Measurements from ENCODE around the gene DHX35. TPM values are rescaled to one million over a fixed set of nuclear protein-coding genes. Genes with fewer than 3 reads are reported as not detected.

Gene DHX35
- total RNA-seq, 1 donor from 2014 or later = 9.5 TPM

DNA sequence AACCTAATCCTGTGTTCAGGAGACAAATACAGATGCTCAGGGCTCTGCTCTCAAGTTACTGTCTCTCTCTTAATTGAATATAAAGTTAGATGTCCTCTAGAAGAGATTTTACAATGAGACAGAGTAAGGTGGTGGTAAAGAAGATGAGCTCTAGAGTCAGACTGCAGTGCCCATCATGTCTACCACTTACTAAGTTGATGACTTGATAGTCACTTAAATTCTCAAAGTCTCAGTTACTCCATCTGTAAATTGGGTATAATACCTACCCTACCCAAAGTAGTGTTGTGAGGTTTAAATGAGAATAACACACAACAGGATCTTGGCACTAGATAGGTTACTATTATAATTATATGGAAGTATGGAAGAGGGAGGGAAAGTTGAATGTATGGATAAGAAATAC lies 1.6 kb downstream of the DHX35 start:
- CTCF ChIA-PET = interaction anchor here (1.5 to 3.1 kb wide), 5 partner anchors 38 to 238 kb away, joined by 4 to 15 read pairs (median 9); partner anchors contain the start of gene FAM83D
- H3K9me3 Mint-ChIP-seq = no peaks in the 10 kb centered on the region
- DNase-seq = no peak
- intact Hi-C loops (cut with micrococcal nuclease) = loop anchor here (2.0 to 10.0 kb wide), 5 partner anchors 23 to 519 kb away; partner anchors contain the start of gene RALGAPB
- POLR2A ChIA-PET = interaction anchor here (0.7 to 2.3 kb wide), 3 partner anchors 85 to 321 kb away, joined by 3 to 15 read pairs (median 11); no protein-coding TSS in a partner anchor
- H3K4me1 Mint-ChIP-seq = peaks cover 19% of the 10 kb centered on the region
- H3K27me3 Mint-ChIP-seq = no peaks in the 10 kb centered on the region
- H3K27ac Mint-ChIP-seq = no peak overlapping the region
- no peak for ATAC-seq (ENCODE audit: low read depth)
- no peak overlapping the region for H3K4me3 Mint-ChIP-seq
- H3K36me3 Mint-ChIP-seq (ENCODE audit: low read depth) = peaks cover 21% of the 10 kb centered on the region
- no peak for TF ChIP-seq CTCF (IDR thresholded peaks at IDR 0.05)

GRCh38 chr20:38965264-38965663 lies 3.1 kb downstream of the DHX35 start:
- ATAC-seq (ENCODE audit: low read depth) = no peak
- H3K36me3 Mint-ChIP-seq (ENCODE audit: low read depth) = peaks cover 32% of the 10 kb centered on the region
- intact Hi-C loops (cut with micrococcal nuclease) = loop anchor here (10.0 kb wide), 1 partner anchor 520 kb away; no protein-coding TSS in a partner anchor
- CTCF ChIA-PET = no interaction called here
- no peaks in the 10 kb centered on the region for H3K27me3 Mint-ChIP-seq
- no peaks in the 10 kb centered on the region for H3K9me3 Mint-ChIP-seq
- POLR2A ChIA-PET = no interaction called here
- H3K4me3 Mint-ChIP-seq = no peak overlapping the region
- H3K27ac Mint-ChIP-seq = no peak overlapping the region
- no peak for DNase-seq
- H3K4me1 Mint-ChIP-seq = peaks cover 19% of the 10 kb centered on the region
- no peak for TF ChIP-seq CTCF (IDR thresholded peaks at IDR 0.05)

DNA sequence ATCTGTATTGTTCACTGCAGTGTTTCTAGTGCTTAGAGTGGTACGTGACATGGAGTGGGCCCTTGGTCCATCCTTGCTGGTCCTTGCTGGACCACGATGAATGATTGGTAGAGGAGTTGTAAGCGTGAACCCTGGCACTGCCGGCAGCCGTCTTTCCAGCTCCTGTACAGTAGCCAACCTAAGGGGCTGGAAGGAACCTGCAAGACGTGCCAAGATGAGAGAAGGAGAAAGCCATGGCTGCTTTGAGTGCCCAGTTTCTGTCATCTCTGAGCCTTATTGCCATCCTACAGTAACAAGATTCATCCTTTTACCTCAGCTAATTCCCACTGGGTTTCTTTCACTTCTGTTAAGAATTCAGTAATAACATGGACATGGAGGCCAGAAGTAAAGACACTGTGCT lies 5.9 kb downstream of the DHX35 start:
- Mint-ChIP-seq H3K4me3 (no peak overlapping the region), H3K4me1 (peaks cover 3% of the 10 kb centered on the region), H3K27me3 (no peaks in the 10 kb centered on the region), H3K27ac (no peak overlapping the region), H3K9me3 (no peaks in the 10 kb centered on the region), H3K36me3 (ENCODE audit: low read depth) (peaks cover 51% of the 10 kb centered on the region)
- ChIA-PET CTCF (no interaction called here), POLR2A (no interaction called here)
- ATAC-seq (ENCODE audit: low read depth) (no peak), DNase-seq (no peak)
- intact Hi-C loops (cut with micrococcal nuclease) = loop anchor here (10.0 kb wide), 1 partner anchor 523 kb away; no protein-coding TSS in a partner anchor
- no peak for TF ChIP-seq CTCF (IDR thresholded peaks at IDR 0.05)

- H3K4me3 Mint-ChIP-seq = no peak overlapping the region
- H3K4me1 Mint-ChIP-seq = no peaks in the 10 kb centered on the region
- no peaks in the 10 kb centered on the region for H3K9me3 Mint-ChIP-seq
- CTCF ChIA-PET = no interaction called here
- POLR2A ChIA-PET = no interaction called here
- H3K27ac Mint-ChIP-seq = no peak overlapping the region
- TF ChIP-seq CTCF (IDR thresholded peaks at IDR 0.05) = no peak
- no peaks in the 10 kb centered on the region for H3K27me3 Mint-ChIP-seq
- ATAC-seq (ENCODE audit: low read depth) (no peak), DNase-seq (no peak)
- intact Hi-C loops (cut with micrococcal nuclease) = loop anchor here (10.0 kb wide), 1 partner anchor 525 kb away; no protein-coding TSS in a partner anchor
- peaks cover 65% of the 10 kb centered on the region for H3K36me3 Mint-ChIP-seq (ENCODE audit: low read depth)
Measured at GRCh38 chr20:38969708-38970107, 7.6 kb downstream of the DHX35 start.

GRCh38 chr20:38970302-38970701 lies 8.2 kb downstream of the DHX35 start:
- no peak for TF ChIP-seq CTCF (IDR thresholded peaks at IDR 0.05)
- H3K4me1 Mint-ChIP-seq = no peaks in the 10 kb centered on the region
- ATAC-seq (ENCODE audit: low read depth) = no peak
- no peaks in the 10 kb centered on the region for H3K27me3 Mint-ChIP-seq
- ChIA-PET POLR2A (no interaction called here), CTCF (no interaction called here)
- no peak overlapping the region for H3K4me3 Mint-ChIP-seq
- intact Hi-C loops (cut with micrococcal nuclease) = no loop called here
- no peaks in the 10 kb centered on the region for H3K9me3 Mint-ChIP-seq
- no peak overlapping the region for H3K27ac Mint-ChIP-seq
- DNase-seq = no peak
- H3K36me3 Mint-ChIP-seq (ENCODE audit: low read depth) = peaks cover 65% of the 10 kb centered on the region
